Smooth muscle cell (in vitro differentiated cells): ENCODE measurements around the gene SLC25A6. TPM values are rescaled to one million over a fixed set of nuclear protein-coding genes. Genes with fewer than 3 reads are reported as not detected.

Source experiments
- DNase-seq: peaks from one replicate; lab custom pipeline; 2025; ENCODE audit not compliant: unreplicated experiment; lab: John Stamatoyannopoulos, UW
- H2AFZ ChIP-seq: fragments of 200-600 bp; sonication (generic); 2 replicates; pipeline ENCODE4 v1.6.0; 2016; ENCODE audit warnings: antibody characterized with exemption, low read depth, mild to moderate bottlenecking
- H3F3A ChIP-seq: fragments of 200-600 bp; sonication (generic); 2 replicates; pipeline ENCODE4 v1.6.0; 2017; ENCODE audit warnings: antibody characterized with exemption, low read depth
- H3K27ac ChIP-seq: fragments of 200-600 bp; sonication (generic); 2 replicates; pipeline ENCODE4 v1.5.1; 2016; ENCODE audit warnings: low read depth, mild to moderate bottlenecking
- H3K27me3 ChIP-seq: fragments of 200-600 bp; sonication (generic); 2 replicates; pipeline ENCODE4 v1.6.1; 2016; ENCODE audit warnings: low read depth, mild to moderate bottlenecking
- H3K36me3 ChIP-seq: fragments of 200-600 bp; sonication (generic); 2 replicates; pipeline ENCODE4 v1.5.1; 2016; ENCODE audit warnings: low read depth
- H3K4me1 ChIP-seq: fragments of 200-600 bp; sonication (generic); 2 replicates; pipeline ENCODE4 v1.5.1; 2016; ENCODE audit warnings: low read depth
- H3K4me2 ChIP-seq: fragments of 200-600 bp; sonication (generic); 2 replicates; pipeline ENCODE4 v1.6.0; 2016; ENCODE audit warnings: mild to moderate bottlenecking
- H3K4me3 ChIP-seq: fragments of 200-600 bp; sonication (generic); 2 replicates; pipeline ENCODE4 v1.5.1; 2016; ENCODE audit warnings: mild to moderate bottlenecking
- H3K79me2 ChIP-seq: fragments of 200-600 bp; sonication (generic); 2 replicates; pipeline ENCODE4 v1.6.0; 2016; ENCODE audit warnings: low read depth, mild to moderate bottlenecking
- H3K9ac ChIP-seq: fragments of 200-600 bp; sonication (generic); 2 replicates; pipeline ENCODE4 v1.6.0; 2016; ENCODE audit warnings: low read depth
- H3K9me3 ChIP-seq: fragments of 200-600 bp; sonication (generic); replicated peaks from 2 replicates; pipeline ENCODE4 v1.5.1; 2016; ENCODE audit warnings: low read depth
- H4K20me1 ChIP-seq: fragments of 200-600 bp; sonication (generic); 2 replicates; pipeline ENCODE4 v1.6.0; 2016; ENCODE audit warnings: low read depth
- WGBS: methylation state at CpG from one replicate; pipeline ENCODE4 v1.1.7; 2016; ENCODE audit warnings: low lambda C conversion rate; 5-methylcytosine and 5-hydroxymethylcytosine counted together
- polyA plus RNA-seq: library from polyadenylated mRNA; unstranded; fragments of >200 nt; fragmentation: Nextera tagmentation; extraction: Ambion mirVana; gene quantifications from 2 replicates; pipeline ENCODE4 v1.2.1, GENCODE V29; 2016
- total RNA-seq: library from RNA; depleted of rRNA; stranded (reverse); fragments of >200 nt; gene quantifications from 2 replicates; pipeline ENCODE4 v1.2.3, GENCODE V29; 2014
- TF ChIP-seq, protein P1 (sequence below): fragments of 200-600 bp; sonication (generic); IDR thresholded peaks from 2 replicates; pipeline ENCODE4 v1.5.1; 2017; ENCODE audit warnings: borderline replicate concordance, mild to moderate bottlenecking, antibody characterized with exemption; ENCODE audit not compliant: insufficient read depth, poor library complexity, severe bottlenecking

Gene SLC25A6
- total and polyA plus RNA-seq, 2 experiments from 2014 or later, result 160 to 288 TPM

DNA sequence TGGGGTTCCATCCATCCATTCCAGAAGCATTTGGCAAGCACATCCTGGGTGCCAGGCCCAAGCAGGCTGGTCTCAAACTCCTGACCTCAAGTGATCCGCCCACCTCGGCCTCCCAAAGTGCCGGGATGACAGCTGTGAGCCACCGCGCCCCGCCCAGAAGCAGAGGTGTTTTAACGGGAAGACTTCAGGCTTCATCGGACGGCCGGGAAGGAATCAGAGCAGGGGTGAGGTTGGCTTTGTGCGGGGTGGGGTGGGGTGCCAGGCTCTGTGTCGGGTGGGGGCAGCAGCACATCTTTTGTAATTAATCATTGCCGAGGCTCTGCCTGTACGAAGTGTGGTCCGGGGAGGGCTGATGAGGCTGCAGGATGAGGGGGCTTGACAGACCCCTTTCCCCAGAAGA lies 5.1 kb upstream of the SLC25A6 start:
- no peaks in the 10 kb centered on the region for H3K27me3 ChIP-seq
- H3K79me2 ChIP-seq, result peaks cover 8% of the 10 kb centered on the region
- TF ChIP-seq, protein P1, sequence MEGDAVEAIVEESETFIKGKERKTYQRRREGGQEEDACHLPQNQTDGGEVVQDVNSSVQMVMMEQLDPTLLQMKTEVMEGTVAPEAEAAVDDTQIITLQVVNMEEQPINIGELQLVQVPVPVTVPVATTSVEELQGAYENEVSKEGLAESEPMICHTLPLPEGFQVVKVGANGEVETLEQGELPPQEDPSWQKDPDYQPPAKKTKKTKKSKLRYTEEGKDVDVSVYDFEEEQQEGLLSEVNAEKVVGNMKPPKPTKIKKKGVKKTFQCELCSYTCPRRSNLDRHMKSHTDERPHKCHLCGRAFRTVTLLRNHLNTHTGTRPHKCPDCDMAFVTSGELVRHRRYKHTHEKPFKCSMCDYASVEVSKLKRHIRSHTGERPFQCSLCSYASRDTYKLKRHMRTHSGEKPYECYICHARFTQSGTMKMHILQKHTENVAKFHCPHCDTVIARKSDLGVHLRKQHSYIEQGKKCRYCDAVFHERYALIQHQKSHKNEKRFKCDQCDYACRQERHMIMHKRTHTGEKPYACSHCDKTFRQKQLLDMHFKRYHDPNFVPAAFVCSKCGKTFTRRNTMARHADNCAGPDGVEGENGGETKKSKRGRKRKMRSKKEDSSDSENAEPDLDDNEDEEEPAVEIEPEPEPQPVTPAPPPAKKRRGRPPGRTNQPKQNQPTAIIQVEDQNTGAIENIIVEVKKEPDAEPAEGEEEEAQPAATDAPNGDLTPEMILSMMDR, result no peak
- H3F3A ChIP-seq, result no peaks in the 10 kb centered on the region
- no peak overlapping the region for H3K9ac ChIP-seq
- peaks cover 3% of the 10 kb centered on the region for H3K4me1 ChIP-seq
- H3K27ac ChIP-seq, result no peak overlapping the region
- H4K20me1 ChIP-seq, result peaks cover 7% of the 10 kb centered on the region
- no peak overlapping the region for H3K4me2 ChIP-seq
- no peaks in the 10 kb centered on the region for H3K9me3 ChIP-seq
- H3K4me3 ChIP-seq, result no peak overlapping the region
- 88% methylated on average over 15 of the region's 15 CpGs for WGBS
- H2AFZ ChIP-seq, result no peak overlapping the region
- H3K36me3 ChIP-seq, result no peaks in the 10 kb centered on the region
- DNase-seq, result no peak

DNA sequence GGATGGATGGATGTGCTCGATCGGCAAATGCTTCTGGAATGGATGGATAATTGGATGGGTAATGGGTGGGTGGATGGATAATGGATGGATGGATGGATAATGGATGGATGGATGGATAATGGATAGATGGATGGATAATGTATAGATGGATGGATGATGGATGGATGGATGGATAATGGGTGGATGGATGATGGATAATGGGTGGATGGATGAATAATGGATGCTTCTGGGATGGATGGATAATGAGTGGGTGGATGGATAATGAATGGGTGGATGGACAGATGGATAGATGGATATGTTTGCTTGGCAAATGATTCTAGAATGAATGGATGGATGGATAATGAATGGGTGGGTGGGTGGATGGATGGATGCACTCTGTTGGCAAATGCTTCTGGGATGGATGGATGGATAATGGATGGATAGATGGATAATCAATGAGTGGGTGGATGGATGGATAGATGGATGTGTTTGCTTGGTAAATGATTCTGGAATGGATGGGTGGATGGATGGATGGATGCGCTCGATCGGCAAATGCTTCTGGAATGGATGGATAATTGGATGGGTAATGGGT lies 3.8 kb upstream of the SLC25A6 start:
- H4K20me1 ChIP-seq, result peaks cover 17% of the 10 kb centered on the region
- no peak overlapping the region for H3K4me2 ChIP-seq
- H3F3A ChIP-seq, result peaks cover 6% of the 10 kb centered on the region
- H3K4me1 ChIP-seq, result peaks cover 8% of the 10 kb centered on the region
- 94% methylated on average over 5 of the region's 5 CpGs for WGBS
- H3K9me3 ChIP-seq, result no peaks in the 10 kb centered on the region
- H3K27ac ChIP-seq, result no peak overlapping the region
- H3K9ac ChIP-seq, result no peak overlapping the region
- no peak overlapping the region for H2AFZ ChIP-seq
- H3K36me3 ChIP-seq, result no peaks in the 10 kb centered on the region
- TF ChIP-seq, protein P1, result no peak
- peaks cover 15% of the 10 kb centered on the region for H3K79me2 ChIP-seq
- no peak overlapping the region for H3K4me3 ChIP-seq
- no peaks in the 10 kb centered on the region for H3K27me3 ChIP-seq
- DNase-seq, result no peak

DNA sequence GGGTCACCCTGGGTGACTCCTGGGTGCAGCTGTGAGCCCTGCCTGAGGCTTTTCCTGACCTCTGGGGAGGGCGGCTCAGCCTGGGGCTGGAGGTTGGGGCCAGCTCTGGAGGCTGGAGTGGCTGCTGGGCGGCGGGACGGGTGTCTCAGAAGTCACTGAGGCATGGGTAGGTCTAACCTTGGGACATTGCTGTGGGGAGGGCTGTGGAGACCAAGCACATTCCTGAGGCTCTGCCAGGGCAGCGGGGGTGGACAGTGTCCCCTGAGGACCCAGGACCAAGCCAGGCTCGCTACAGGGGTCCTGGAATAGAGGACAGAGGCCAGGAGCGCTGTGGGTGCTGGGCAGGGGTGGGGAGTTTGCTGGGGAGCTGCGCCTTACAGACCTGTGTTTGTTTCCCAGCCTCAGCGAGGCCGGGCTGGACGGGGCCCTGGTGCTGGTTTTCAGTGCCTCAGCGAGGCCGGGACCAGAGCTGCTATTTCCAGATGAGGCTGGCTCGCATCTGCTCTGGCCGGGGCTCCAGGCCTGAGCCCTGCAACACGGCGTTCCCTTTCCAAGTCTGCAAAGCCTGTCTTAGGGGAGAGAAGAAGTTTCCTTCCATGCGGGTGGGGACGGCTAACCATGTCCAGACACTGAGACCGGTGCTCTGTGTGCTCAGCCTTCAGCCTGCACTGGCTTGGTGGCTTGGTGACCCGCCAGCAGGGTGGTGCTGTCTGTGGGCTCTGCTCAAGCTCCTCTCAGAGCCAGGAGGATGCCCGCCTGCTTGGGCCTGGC lies 3.0 kb upstream of the SLC25A6 start:
- Histone ChIP-seq H3K9ac (no peak overlapping the region), H3K4me1 (peaks cover 15% of the 10 kb centered on the region), H3K27me3 (no peaks in the 10 kb centered on the region), H3F3A (peaks cover 12% of the 10 kb centered on the region), H3K79me2 (peaks cover 23% of the 10 kb centered on the region), H3K4me3 (no peak overlapping the region), H3K9me3 (no peaks in the 10 kb centered on the region), H4K20me1 (peaks cover 25% of the 10 kb centered on the region), H3K36me3 (peaks cover 2% of the 10 kb centered on the region), H3K27ac (peak overlapping the region; percentile 24), H3K4me2 (no peak overlapping the region), H2AFZ (no peak overlapping the region)
- TF ChIP-seq, protein P1, result no peak
- 94% methylated on average over 22 of the region's 22 CpGs for WGBS
- no peak for DNase-seq
